GM12878 (cell line): ENCODE measurements around the gene COL1A1. TPM values are rescaled to one million over a fixed set of nuclear protein-coding genes. Genes with fewer than 3 reads are reported as not detected.

Experiments used
- ATAC-seq: fragments of 200-7000 bp; cut with Tn5 transposase; 3 replicates; pipeline ENCODE4 v1.9.1; 2020; ENCODE audit warnings: mild to moderate bottlenecking, moderate library complexity
- BruUV-seq: library from RNA; stranded (reverse); fragments of 400-500 nt; replicated peaks from 2 replicates; lab custom pipeline; 2021; lab: Mats Ljungman, UMichigan
- CTCF ChIA-PET: fragments of 300-600 bp; sonication (Branson Sonifier 250); formaldehyde crosslinking; extraction: SDS; loops from one replicate; lab custom pipeline; 2021; ENCODE audit warnings: inconsistent platforms; lab: Yijun Ruan, JAX
- POLR2A ChIA-PET: fragments of 350-600 bp; formaldehyde crosslinking; extraction: SDS; loops from one replicate; lab custom pipeline; 2021; ENCODE audit warnings: inconsistent platforms; lab: Charles Lee
- RAD21 ChIA-PET: fragments of 300-600 bp; sonication (Branson Sonifier 250); formaldehyde crosslinking; loops from one replicate; lab custom pipeline; 2023; ENCODE audit warnings: antibody characterized with exemption; ENCODE audit not compliant: unreplicated experiment; lab: Charles Lee
- SMC1A ChIA-PET: fragments of 300-600 bp; sonication (Branson Sonifier 250); formaldehyde crosslinking; loops from one replicate; lab custom pipeline; 2023; ENCODE audit not compliant: unreplicated experiment, uncharacterized antibody; lab: Charles Lee
- DNase-seq: peaks from one replicate; pipeline ENCODE4 v3.0.0-alpha.2; 2011; ENCODE audit warnings: low read depth, low spot score
- FAIRE-seq: peaks from 3 replicates; lab custom pipeline; 2011; peaks lifted over from hg19 to GRCh38; lab: Jason Lieb, UNC
- H2AFZ ChIP-seq: 2 replicates; pipeline ENCODE4 v1.6.0; 2011; ENCODE audit warnings: low read depth, low read length, control low read depth; ENCODE audit not compliant: control insufficient read depth
- H3K27ac ChIP-seq: 2 replicates; pipeline ENCODE4 v1.5.1; 2011; ENCODE audit warnings: control low read depth; ENCODE audit not compliant: control insufficient read depth, insufficient read depth
- H3K27me3 ChIP-seq, 2 experiments: replicated peaks in 1 of 2; 2 replicates each; pipeline versions ENCODE4 v1.6.0 to v1.6.1; 2011; ENCODE audit warnings: low read length in 1 of 2; ENCODE audit not compliant: control insufficient read depth in 2 of 2, insufficient read depth in 2 of 2
- H3K36me3 ChIP-seq, 2 experiments: 2 replicates each; pipeline ENCODE4 v1.5.1; 2011; ENCODE audit warnings: low read length in 1 of 2; ENCODE audit not compliant: control insufficient read depth in 2 of 2, insufficient read depth in 2 of 2
- H3K4me1 ChIP-seq: 2 replicates; pipeline ENCODE4 v1.6.1; 2011; ENCODE audit warnings: mild to moderate bottlenecking, low read length, moderate library complexity, mixed read lengths; ENCODE audit not compliant: control insufficient read depth, insufficient read depth
- H3K4me2 ChIP-seq: 2 replicates; pipeline ENCODE4 v1.6.0; 2011; ENCODE audit warnings: control low read depth; ENCODE audit not compliant: control insufficient read depth, insufficient read depth
- H3K4me3 ChIP-seq: fragments of 200-600 bp; sonication (generic); 2 replicates; pipeline ENCODE4 v1.5.1; 2016
- H3K79me2 ChIP-seq: 2 replicates; pipeline ENCODE4 v1.6.0; 2011; ENCODE audit warnings: low read length; ENCODE audit not compliant: control insufficient read depth, insufficient read depth
- H3K9ac ChIP-seq: 2 replicates; pipeline ENCODE4 v1.8.0; 2011; ENCODE audit warnings: low read length, control low read depth, mixed read lengths; ENCODE audit not compliant: control insufficient read depth, insufficient read depth
- H3K9me3 ChIP-seq: replicated peaks from 3 replicates; pipeline ENCODE4 v1.5.1; 2011; ENCODE audit warnings: mild to moderate bottlenecking, low read length; ENCODE audit not compliant: control insufficient read depth, insufficient read depth
- H4K20me1 ChIP-seq: 2 replicates; pipeline ENCODE4 v1.6.0; 2011; ENCODE audit not compliant: control insufficient read depth, insufficient read depth
- EGR1 ChIP-seq, 2 experiments: IDR thresholded peaks; 1 replicate in 1 of 2; 2 replicates in 1 of 2; pipeline ENCODE4 v1.6.1; 2011 to 2012; ENCODE audit warnings: low read depth in 2 of 2, low read length in 2 of 2, borderline replicate concordance in 1 of 2, mild to moderate bottlenecking in 1 of 2, moderate library complexity in 1 of 2
- ELK1 ChIP-seq: IDR thresholded peaks from 2 replicates; pipeline ENCODE4 v1.6.1; 2012; ENCODE audit warnings: low read depth, low read length, improper control_type of control experiment
- HDAC2 ChIP-seq: fragments of 200-600 bp; sonication (generic); IDR thresholded peaks from 2 replicates; pipeline ENCODE4 v1.6.1; 2017
- HDGF ChIP-seq: fragments of 450-650 bp; IDR thresholded peaks from 2 replicates; pipeline ENCODE4 v1.6.1; 2016; ENCODE audit warnings: antibody characterized with exemption
- JUND ChIP-seq: IDR thresholded peaks from 2 replicates; pipeline ENCODE4 v1.6.1; 2012; ENCODE audit warnings: low read depth, mild to moderate bottlenecking, low read length, improper control_type of control experiment, moderate library complexity
- NR2C1 ChIP-seq: fragments of 450-650 bp; IDR thresholded peaks from 2 replicates; pipeline ENCODE4 v1.6.1; 2017; ENCODE audit warnings: antibody characterized with exemption, mild to moderate bottlenecking, moderate library complexity
- NR2C2 ChIP-seq: IDR thresholded peaks from 2 replicates; pipeline ENCODE4 v1.6.1; 2011; ENCODE audit warnings: borderline replicate concordance, low read depth; ENCODE audit not compliant: control insufficient read depth, insufficient read length
- RCOR1 ChIP-seq: conservative IDR thresholded peaks from 2 replicates; pipeline ENCODE4 v1.6.1; 2012; ENCODE audit warnings: low read depth, low read length, improper control_type of control experiment
- USF1 ChIP-seq: IDR thresholded peaks from 2 replicates; pipeline ENCODE4 v1.6.1; 2011; ENCODE audit warnings: borderline replicate concordance, low read depth, mild to moderate bottlenecking, moderate library complexity, mixed read lengths, low read length; ENCODE audit not compliant: insufficient read depth; ENCODE audit errors: extremely low read length
- WGBS: methylation state at CpG from one replicate; pipeline ENCODE4 v1.1.6; 2016; ENCODE audit warnings: low lambda C conversion rate; ENCODE audit not compliant: insufficient replicate concordance, insufficient coverage; ENCODE audit errors: missing lambda C conversion rate; 5-methylcytosine and 5-hydroxymethylcytosine counted together
- in situ Hi-C: fragments of 300-500 bp; cut with MboI; formaldehyde crosslinking; loops from 9 replicates; pipeline ENCODE4 v1.14.3; 2018; ENCODE audit warnings: mixed read lengths
- intact Hi-C: fragments of 100-400 bp; cut with micrococcal nuclease; formaldehyde crosslinking; loops from one replicate; pipeline ENCODE4 v1.14.2; 2022; ENCODE audit not compliant: unreplicated experiment
- polyA plus RNA-seq, 11 experiments: library from polyadenylated mRNA; depleted of rRNA in 4 of 11; unstranded in 6 of 11; stranded (reverse) in 5 of 11; fragments of >200 nt; fragmentation: Nextera tagmentation in 4 of 11; fragmentation: Illumina TruSeq in 1 of 11; extraction: Ambion mirVana in 4 of 11; extraction: Trizol in 1 of 11; gene quantifications; 1 replicate in 1 of 11; 2 replicates in 10 of 11; pipeline versions ENCODE4 v1.2.1 to v1.2.3, GENCODE V29; 2011 to 2016; ENCODE audit warnings: inconsistent platforms in 2 of 11, missing spikeins in 2 of 11, low read depth in 1 of 11
- total RNA-seq, 4 experiments: library from RNA; depleted of rRNA in 3 of 4; stranded (reverse); fragments of >200 nt in 3 of 4; fragmentation: Illumina TruSeq in 1 of 4; extraction: Trizol in 1 of 4; gene quantifications; 2 replicates each; pipeline versions ENCODE4 v1.2.1 to v1.2.3, GENCODE V29; 2013 to 2021

Gene COL1A1
- total and polyA plus RNA-seq, 10 of the 15 experiments (the other 5 are each of a cell fraction or from before 2014, with no cell fraction given) = 0.18 to 7.7 (median 2.3) TPM

- FAIRE-seq (no peak), ATAC-seq (no peak), DNase-seq (no peak)
- BruUV-seq = no TSS peak
- intact Hi-C loops (no loop called here), in situ Hi-C loops (no loop called here)
- POLR2A ChIA-PET = interaction anchor here (1.1 to 1.2 kb wide), 2 partner anchors 11 to 15 kb away, joined by 4 read pairs; no protein-coding TSS in a partner anchor
- H3K79me2 ChIP-seq = peaks cover 7% of the 10 kb centered on the region
- H3K4me2 ChIP-seq = no peak overlapping the region
- peaks cover 13% of the 10 kb centered on the region for H3K4me1 ChIP-seq
- no peaks in the 10 kb centered on the region for H3K27me3 ChIP-seq
- H3K4me3 ChIP-seq = no peak overlapping the region
- no peak overlapping the region for H2AFZ ChIP-seq
- TF ChIP-seq NR2C1 (no peak), NR2C2 (no peak), HDGF (no peak), EGR1 (IDR thresholded peaks at IDR 0.05; ENCODE audit: borderline replicate concordance in 1 of 2, low read depth in 2 of 2, low read length in 2 of 2) (no peak), ELK1 (no peak), RCOR1 (no peak), USF1 (no peak), JUND (no peak), HDAC2 (no peak)
- SMC1A ChIA-PET = interaction anchor here (0.8 to 1.0 kb wide), 2 partner anchors 10 to 25 kb away, joined by 3 to 4 read pairs; no protein-coding TSS in a partner anchor
- CTCF ChIA-PET = interaction anchor here (1.0 to 6.9 kb wide), 3 partner anchors 22 to 43 kb away, joined by 5 to 87 read pairs (median 7); no protein-coding TSS in a partner anchor
- H3K9me3 ChIP-seq = no peaks in the 10 kb centered on the region
- peaks cover 51 to 69% of the 10 kb centered on the region in 2 experiments for H3K36me3 ChIP-seq
- no peak overlapping the region for H3K27ac ChIP-seq
- peaks cover 17% of the 10 kb centered on the region; the same call in 1 of the 2 replicates for H4K20me1 ChIP-seq
- RAD21 ChIA-PET = interaction anchor here (0.7 kb wide), 1 partner anchor 8 kb away, joined by 3 read pairs; no protein-coding TSS in a partner anchor
- WGBS = 74% methylated on average over 4 of the region's 4 CpGs
- no peak overlapping the region for H3K9ac ChIP-seq
Measured at GRCh38 chr17:50137042-50137441, 64.4 kb downstream of the COL1A1 start.
